ENCODE data around the gene MRGPRD.

GRCh38 chr11:68932933-68933577 lies 47.7 kb downstream of the MRGPRD start:
- TF ChIP-seq POLR2AphosphoS5 (IDR thresholded peaks at IDR 0.05; ENCODE audit: low read depth, low read length): no peak
- TF ChIP-seq RFX5 (IDR thresholded peaks at IDR 0.05; ENCODE audit: borderline replicate concordance, low read depth, low read length): no peak
- no peak for TF ChIP-seq CTCF (IDR thresholded peaks at IDR 0.05; ENCODE audit: control extremely low read depth in 1 of 3, insufficient read depth in 1 of 3, low read depth in 1 of 3, low read length in 3 of 3)
- no peak for TF ChIP-seq RAD21 (IDR thresholded peaks at IDR 0.05 in 1 of 2, conservative IDR thresholded peaks at IDR 0.05 in 1 of 2; ENCODE audit: low read depth in 2 of 2, low read length in 2 of 2)
- TF ChIP-seq NRF1 (IDR thresholded peaks at IDR 0.05; ENCODE audit: low read depth, low read length): no peak
- no peak for TF ChIP-seq EP300 (IDR thresholded peaks at IDR 0.05; ENCODE audit: borderline replicate concordance in 1 of 2, low read depth in 2 of 2, low read length in 2 of 2)
- TF ChIP-seq CBX8 (IDR thresholded peaks at IDR 0.05; ENCODE audit: borderline replicate concordance, low read depth, low read length): no peak
- TF ChIP-seq, protein P1, sequence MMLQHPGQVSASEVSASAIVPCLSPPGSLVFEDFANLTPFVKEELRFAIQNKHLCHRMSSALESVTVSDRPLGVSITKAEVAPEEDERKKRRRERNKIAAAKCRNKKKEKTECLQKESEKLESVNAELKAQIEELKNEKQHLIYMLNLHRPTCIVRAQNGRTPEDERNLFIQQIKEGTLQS (IDR thresholded peaks at IDR 0.05; ENCODE audit: insufficient read depth, low read depth, low read length): no peak
- no peak for TF ChIP-seq POLR2A (IDR thresholded peaks at IDR 0.05; ENCODE audit: control extremely low read depth in 1 of 2, low read depth in 2 of 2, low read length in 2 of 2)
- no peak for TF ChIP-seq BRCA1 (IDR thresholded peaks at IDR 0.05; ENCODE audit: low read depth, low read length)

Measured in H1 (cell line).